HepG2 (cell line): ENCODE data around the gene SLC6A12. TPM values are rescaled to one million over a fixed set of nuclear protein-coding genes. Genes with fewer than 3 reads are reported as not detected.

Source experiments
- ATAC-seq: fragments of 200-7000 bp; cut with Tn5 transposase; 3 replicates; pipeline ENCODE4 v1.9.1; 2020; ENCODE audit warnings: mild to moderate bottlenecking, moderate library complexity
- BruUV-seq: library from RNA; stranded (reverse); fragments of 400-500 nt; replicated peaks from 2 replicates; lab custom pipeline; 2021; lab: Mats Ljungman, UMichigan
- CTCF ChIA-PET: fragments of 300-600 bp; formaldehyde crosslinking; extraction: SDS; loops from one replicate; lab custom pipeline; 2021; ENCODE audit warnings: low total read pairs, inconsistent platforms, low intra/inter-chr PET ratio; lab: Yijun Ruan, JAX
- POLR2A ChIA-PET: fragments of 350-600 bp; sonication (Branson Sonifier 250); formaldehyde crosslinking; loops from one replicate; lab custom pipeline; 2020; ENCODE audit warnings: antibody characterized with exemption, inconsistent platforms; lab: Yijun Ruan, JAX
- DNase-seq: peaks from one replicate; pipeline ENCODE4 v3.0.0-alpha.2; 2015; ENCODE audit warnings: low spot score
- FAIRE-seq: peaks from 3 replicates; lab custom pipeline; 2011; peaks lifted over from hg19 to GRCh38; lab: Jason Lieb, UNC
- H2AFZ ChIP-seq: one replicate; pipeline ENCODE4 v1.6.1; 2011; ENCODE audit warnings: low read length, inconsistent platforms
- H3K27ac ChIP-seq: fragments of 300-600 bp; 3 replicates; pipeline ENCODE4 v1.8.0; 2011; ENCODE audit warnings: mixed run types, mild to moderate bottlenecking, mixed read lengths, low read length, inconsistent platforms; ENCODE audit not compliant: insufficient read depth; ENCODE audit errors: extremely low read length
- H3K27me3 ChIP-seq, 2 experiments: fragments of 200-600 bp in 1 of 2; 2 replicates in 1 of 2; 3 replicates in 1 of 2; pipeline versions ENCODE4 v1.6.0 to v1.8.0; 2011; ENCODE audit warnings: low read length in 2 of 2, mild to moderate bottlenecking in 2 of 2, moderate library complexity in 2 of 2, inconsistent platforms in 1 of 2; ENCODE audit not compliant: insufficient read depth in 2 of 2, control insufficient read depth in 1 of 2
- H3K36me3 ChIP-seq, 2 experiments: fragments of 200-600 bp in 1 of 2; replicated peaks in 1 of 2; 2 replicates in 1 of 2; 3 replicates in 1 of 2; pipeline versions ENCODE4 v1.5.1 to v1.8.0; 2011; ENCODE audit warnings: low read length in 2 of 2, inconsistent platforms in 1 of 2; ENCODE audit not compliant: insufficient read depth in 2 of 2, control insufficient read depth in 1 of 2
- H3K4me1 ChIP-seq: 2 replicates; pipeline ENCODE4 v1.5.1; 2012; ENCODE audit warnings: low read length, inconsistent platforms; ENCODE audit not compliant: insufficient read depth
- H3K4me2 ChIP-seq: 2 replicates; pipeline ENCODE4 v1.6.0; 2011; ENCODE audit warnings: low read depth, low read length, inconsistent platforms
- H3K4me3 ChIP-seq, 3 experiments: fragments of 200-600 bp in 1 of 3; sonication (generic), shearing (Covaris generic) in 1 of 3; replicated peaks in 1 of 3; 2 replicates each; pipeline ENCODE4 v1.5.1; 2011 to 2016; ENCODE audit warnings: low read length in 3 of 3, inconsistent platforms in 2 of 3, low read depth in 2 of 3, mild to moderate bottlenecking in 2 of 3, control low read depth in 1 of 3, mixed read lengths in 1 of 3; ENCODE audit not compliant: insufficient read depth in 1 of 3
- H3K79me2 ChIP-seq: one replicate; pipeline ENCODE4 v1.6.1; 2011; ENCODE audit warnings: low read length, inconsistent platforms; ENCODE audit not compliant: insufficient read depth
- H3K9ac ChIP-seq: 2 replicates; pipeline ENCODE4 v1.6.0; 2011; ENCODE audit warnings: mild to moderate bottlenecking, low read depth, low read length, inconsistent platforms; ENCODE audit not compliant: insufficient read depth
- H3K9me3 ChIP-seq: 2 replicates; pipeline ENCODE4 v1.5.1; 2012; ENCODE audit warnings: mild to moderate bottlenecking, low read length
- H4K20me1 ChIP-seq: 2 replicates; pipeline ENCODE4 v1.6.0; 2011; ENCODE audit warnings: inconsistent platforms, mild to moderate bottlenecking, low read length, moderate library complexity; ENCODE audit not compliant: insufficient read depth
- ATF4 ChIP-seq, 2 experiments: fragments of 450-650 bp in 1 of 2; sonication (generic) in 1 of 2; formaldehyde crosslinking; IDR thresholded peaks; 2 replicates each; pipeline versions ENCODE4 v1.5.0 to v1.8.0; 2020 to 2022; ENCODE audit warnings: mild to moderate bottlenecking in 1 of 2, missing genetic modification reagents in 1 of 2
- HNRNPK ChIP-seq: fragments of 200-400 bp; formaldehyde crosslinking; IDR thresholded peaks from 2 replicates; pipeline ENCODE4 v1.6.1; 2018; ENCODE audit warnings: low read length, low read depth, moderate library complexity, mild to moderate bottlenecking; ENCODE audit not compliant: poor library complexity, severe bottlenecking
- PAWR ChIP-seq: sonication (generic); formaldehyde crosslinking; IDR thresholded peaks from 2 replicates; pipeline ENCODE4 v1.4.0; 2020; ENCODE audit warnings: missing genetic modification reagents, mild to moderate bottlenecking, borderline replicate concordance
- ZNF629 ChIP-seq: sonication (generic); formaldehyde crosslinking; conservative IDR thresholded peaks from 2 replicates; pipeline ENCODE4 v1.5.0; 2020; ENCODE audit warnings: missing genetic modification reagents
- WGBS: methylation state at CpG from one replicate; pipeline ENCODE4 v1.1.6; 2017; ENCODE audit warnings: low lambda C conversion rate; 5-methylcytosine and 5-hydroxymethylcytosine counted together
- in situ Hi-C: cut with HindIII; loops from 2 replicates; pipeline ENCODE4 v1.10.0; 2017; ENCODE audit warnings: low pct_unique_long_range_greater_than_20kb; ENCODE audit not compliant: extremely low pct_ligation_motif_present
- intact Hi-C: fragments of 100-400 bp; cut with micrococcal nuclease; formaldehyde crosslinking; loops from one replicate; pipeline ENCODE4 v1.10.0; 2022; ENCODE audit not compliant: unreplicated experiment
- polyA plus RNA-seq, 8 experiments: library from polyadenylated mRNA; depleted of rRNA in 3 of 8; stranded (reverse) in 7 of 8; unstranded in 1 of 8; fragments of >200 nt; fragmentation: Illumina TruSeq in 4 of 8; extraction: Trizol in 4 of 8; gene quantifications; 2 replicates each; pipeline versions ENCODE4 v1.2.1 to v1.2.3, GENCODE V29; 2011 to 2016; ENCODE audit warnings: low read depth in 4 of 8, missing spikeins in 1 of 8, mixed read lengths in 1 of 8; ENCODE audit not compliant: insufficient read depth in 1 of 8
- total RNA-seq, 5 experiments: library from RNA; depleted of rRNA; stranded (reverse); fragments of >200 nt; fragmentation: Illumina TruSeq; extraction: Trizol; gene quantifications; 2 replicates each; pipeline ENCODE4 v1.2.3, GENCODE V29; 2016; ENCODE audit warnings: low read depth in 1 of 5

SLC6A12 gene
- total and polyA plus RNA-seq, 2 of the 13 experiments (the other 11 are each of a cell fraction or from before 2014, with no cell fraction given) = 3.7 to 18.8 TPM

GRCh38 chr12:262817-263216 is 48.9 kb upstream of the SLC6A12 start, which contains the start of gene SLC6A13:
TSS of gene SLC6A13 (minus strand) at chr12:262836. CDS start at chr12:260052, 2,784 bp downstream.
- no peak within 1 kb of the TSS for H3K4me3 ChIP-seq
- ChIA-PET POLR2A (no interaction called here), CTCF (no interaction called here)
- no peaks in the 10 kb centered on the region; a peak in 1 of 5 replicates for H3K27me3 ChIP-seq
- H3K27ac ChIP-seq = no peak within 1 kb of the TSS
- H3K79me2 ChIP-seq = no peaks in the 10 kb centered on the region
- TF ChIP-seq HNRNPK (peak; percentile 24), ATF4 (CRISPR knock-in tag; IDR thresholded peaks at IDR 0.05) (no peak)
- in situ Hi-C loops (no loop called here), intact Hi-C loops (no loop called here)
- no peaks in the 10 kb centered on the region for H3K9me3 ChIP-seq
- no peak for FAIRE-seq
- no peak; the same call in 2 of the 3 replicates for ATAC-seq
- H3K36me3 ChIP-seq = no peaks in the 10 kb centered on the region
- peaks cover 22% of the 10 kb centered on the region for H3K4me1 ChIP-seq
- no peak within 1 kb of the TSS for H2AFZ ChIP-seq
- no peak within 1 kb of the TSS for H3K4me2 ChIP-seq
- H3K9ac ChIP-seq = no peak within 1 kb of the TSS
- no TSS peak for BruUV-seq
- no peak for DNase-seq
- H4K20me1 ChIP-seq = no peaks in the 10 kb centered on the region
- WGBS = 19% methylated on average over 5 of the region's 7 CpGs

- ChIA-PET POLR2A (interaction anchor here (1.2 kb wide), 1 partner anchor 30 kb away, joined by 3 read pairs; no protein-coding TSS in a partner anchor), CTCF (no interaction called here)
- peak; percentile 67; the same call in 1 of the 2 replicates for TF ChIP-seq ZNF629 (CRISPR knock-in tag)
- no peak for TF ChIP-seq PAWR (CRISPR knock-in tag)
- no peaks in the 10 kb centered on the region for H3K9me3 ChIP-seq
- no peaks in the 10 kb centered on the region for H3K79me2 ChIP-seq
- intact Hi-C loops = no loop called here
- no peak for DNase-seq
- H4K20me1 ChIP-seq = no peaks in the 10 kb centered on the region
- in situ Hi-C loops = no loop called here
- no peaks in the 10 kb centered on the region; a peak in 1 of 5 replicates for H3K27me3 ChIP-seq
- no peak overlapping the region for H3K27ac ChIP-seq
- no peak for FAIRE-seq
- H3K9ac ChIP-seq = no peak overlapping the region
- no peaks in the 10 kb centered on the region for H3K36me3 ChIP-seq
- no TSS peak for BruUV-seq
- H3K4me3 ChIP-seq = no peak overlapping the region
- H3K4me2 ChIP-seq = no peak overlapping the region
- peaks cover 29% of the 10 kb centered on the region for H3K4me1 ChIP-seq
- ATAC-seq = no peak
- H2AFZ ChIP-seq = no peak overlapping the region
Observed at GRCh38 chr12:262113-262512, 48.2 kb upstream of the SLC6A12 start.
